ENCODE measurements around the gene ZC3H13.

DNA sequence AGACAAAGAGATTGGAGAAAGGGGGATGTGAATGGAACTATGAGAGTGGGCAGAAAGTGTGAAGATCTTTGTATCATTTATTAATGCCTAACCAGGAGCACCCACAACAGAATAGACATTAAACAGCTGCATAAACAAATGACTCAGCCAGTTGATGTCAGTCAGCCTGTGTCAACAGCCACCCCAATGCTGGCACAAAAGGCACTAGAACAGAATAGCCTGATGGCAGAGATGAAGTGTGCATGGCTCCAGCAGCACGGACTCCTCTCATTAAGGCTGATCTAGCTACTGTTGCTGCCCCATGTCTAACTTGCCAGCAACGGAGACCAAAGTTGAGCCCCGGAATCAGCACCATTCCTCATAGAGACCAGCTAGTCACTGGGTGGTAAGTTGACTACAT, 44.5 kb upstream of the ZC3H13 start:
- TF ChIP-seq POLR2A (IDR thresholded peaks at IDR 0.05), result no peak
- no peak for TF ChIP-seq CTCF (IDR thresholded peaks at IDR 0.05)
- TF ChIP-seq POLR2AphosphoS5 (IDR thresholded peaks at IDR 0.05), result no peak
- no peak for TF ChIP-seq EP300 (IDR thresholded peaks at IDR 0.05)

Data from upper lobe of left lung (tissue), 4 donors.